NK-92 (cell line): ENCODE measurements around the gene CHRNA7.
"Not testable (repeated sequence)": the region's sequence is repeated elsewhere in the genome, so short reads cannot be mapped to it uniquely, and the experiment has no call there.

Source experiments
- DNase-seq: peaks from one replicate; lab custom pipeline; 2025; ENCODE audit not compliant: unreplicated experiment; lab: John Stamatoyannopoulos, UW

The CHRNA7 gene

DNA sequence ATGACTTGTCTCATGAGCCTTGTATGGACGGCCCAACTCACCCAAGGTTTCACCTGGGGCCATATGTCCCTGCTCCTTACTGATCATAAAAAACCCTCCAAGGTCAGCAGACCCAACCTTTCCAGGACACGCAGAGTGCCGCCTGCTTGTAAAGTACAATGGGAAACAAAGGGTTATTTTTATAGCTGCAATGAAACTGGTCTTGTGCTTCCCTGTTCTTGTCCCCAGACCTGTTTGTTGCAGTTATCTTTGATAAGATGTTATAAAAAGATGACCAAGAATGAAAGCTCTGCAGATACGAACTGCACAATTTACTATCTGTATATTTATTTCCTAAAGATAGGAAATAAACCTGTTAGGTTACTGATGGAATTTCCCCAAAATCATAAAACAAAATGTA, 136.0 kb downstream of the CHRNA7 start:
- DNase-seq: not testable (repeated sequence)

GRCh38 chr15:32167913-32168312, 137.6 kb downstream of the CHRNA7 start:
- DNase-seq: not testable (repeated sequence)

- DNase-seq: not testable (repeated sequence)
Observed at GRCh38 chr15:32180579-32180978, 150.3 kb downstream of the CHRNA7 start.

DNA sequence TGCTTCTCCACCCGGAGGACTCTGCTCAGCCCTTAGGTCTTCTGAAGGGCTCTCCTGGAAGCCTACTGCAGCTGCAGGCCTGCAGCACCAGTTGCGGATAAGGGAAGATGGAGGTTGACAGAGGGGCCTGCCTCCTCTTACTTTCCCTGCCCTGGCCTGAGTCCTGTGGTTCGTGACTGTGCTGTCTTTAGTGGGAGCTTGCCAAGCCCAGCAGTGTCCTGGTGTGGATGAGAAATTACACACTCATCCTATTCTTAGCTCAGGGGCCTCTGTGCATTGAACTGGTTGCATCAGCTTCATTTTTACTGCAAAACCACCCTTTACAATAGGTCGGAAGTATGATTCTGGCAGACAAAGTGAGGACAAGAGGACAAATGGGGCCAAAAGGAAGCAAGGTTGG, 163.5 kb downstream of the CHRNA7 start:
- not testable (repeated sequence) for DNase-seq

GRCh38 chr15:32196206-32196605, 165.9 kb downstream of the CHRNA7 start:
- DNase-seq: not testable (repeated sequence)

- not testable (repeated sequence) for DNase-seq
Observed at GRCh38 chr15:32198938-32199337, 168.6 kb downstream of the CHRNA7 start.

- not testable (repeated sequence) for DNase-seq
Observed at GRCh38 chr15:32209081-32209480, 178.8 kb downstream of the CHRNA7 start.

DNA sequence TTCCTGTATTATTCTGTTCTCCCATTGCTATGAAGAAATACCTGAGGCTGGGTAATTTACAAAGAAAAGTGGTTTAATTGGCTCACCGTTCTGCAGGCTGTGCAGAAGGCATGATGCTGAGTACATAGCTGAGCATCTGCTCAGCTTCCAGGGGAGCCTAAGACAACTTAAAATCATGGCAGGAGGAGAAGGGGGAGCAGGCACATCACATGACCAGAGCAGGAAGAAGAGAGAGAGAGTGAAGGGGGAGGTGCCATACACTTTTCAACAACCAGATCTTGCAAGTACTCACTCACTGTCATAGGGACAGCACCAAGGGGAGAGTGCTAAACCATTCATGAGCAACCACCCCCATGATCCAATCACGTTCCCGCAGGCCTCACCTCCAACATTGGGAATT, 188.4 kb downstream of the CHRNA7 start:
- no peak for DNase-seq
